ENCODE measurements around the gene GLIS2. TPM values are rescaled to one million over a fixed set of nuclear protein-coding genes. Genes with fewer than 3 reads are reported as not detected.

Gene GLIS2
- total RNA-seq, result 10 to 100 TPM in 8 of 10 donors, 1 to 10 TPM in 2; 9.0 to 16.9 (median 14.9) TPM
- polyA plus RNA-seq, result 10 to 100 TPM in 1 of 2 donors, 1 to 10 TPM in 1; 6.9 to 13.1 TPM
- long read RNA-seq, donor 1, partial matches to known transcripts, result 0 of 7 reads
- long read RNA-seq, donor 1, other reads (novel, unspliced or antisense), result 7 of 7 reads
- long read RNA-seq, donor 2, partial matches to known transcripts, result 14 of 16 reads
- long read RNA-seq, donor 2, other reads (novel, unspliced or antisense), result 2 of 16 reads
- long read RNA-seq, donor 3, partial matches to known transcripts, result 21 of 22 reads
- long read RNA-seq, donor 3, other reads (novel, unspliced or antisense), result 1 of 22 reads

GRCh38 chr16:4315186-4316107 is at the start of gene GLIS2:
Gene GLIS2, plus strand, starts transcription at chr16:4316067. Its CDS starts 16,214 bp downstream, at chr16:4332281.
- peaks cover 0 to 44% (median 0%) of the 10 kb centered on the region in 7 donors for H3K27me3 ChIP-seq
- no peaks in the 10 kb centered on the region for H3K9me3 ChIP-seq
- H3K36me3 ChIP-seq, result no peaks in the 10 kb centered on the region
- ATAC-seq, result peak; percentile 59 to 87 (median 72)
- peak within 1 kb of the TSS; percentile 56 to 93 (median 72) for H3K4me3 ChIP-seq
- intact Hi-C loops (cut with DNase I), result no loop called here
- peak within 1 kb of the TSS; percentile 84 to 98 (median 88) for H3K27ac ChIP-seq
- DNase-seq, result peak; percentile 71 to 76
- peaks cover 35 to 61% (median 58%) of the 10 kb centered on the region in 9 donors for H3K4me1 ChIP-seq
- TF ChIP-seq CTCF (IDR thresholded peaks at IDR 0.05), result no peak
- 0 to 1% methylated on average over 45 to 99 of the region's 115 CpGs for WGBS, 2 donors

DNA sequence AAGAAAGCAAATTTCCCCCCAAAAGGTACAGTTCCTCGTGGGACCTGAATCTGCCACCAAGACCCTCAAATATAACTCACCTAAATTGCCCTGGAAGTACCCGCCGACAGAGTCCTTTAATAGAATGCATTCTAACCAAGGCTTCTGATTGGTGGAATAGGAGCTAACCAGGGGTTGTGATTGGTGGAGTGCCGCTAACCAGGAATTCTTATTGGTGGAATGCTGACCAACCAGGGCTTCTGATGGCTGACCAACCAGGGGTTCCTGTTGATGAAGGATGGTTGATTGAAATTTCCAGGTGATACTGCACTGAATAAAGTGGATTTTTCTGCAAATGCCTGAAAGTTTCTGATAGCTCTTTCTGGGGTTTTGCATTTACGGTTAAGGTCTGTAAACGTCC is 49.5 kb upstream of the GLIS2 start:
- H3K27ac ChIP-seq, result peak overlapping the region in 2 of 10 donors; percentile 15 to 40
- H3K4me1 ChIP-seq, result peaks cover 4 to 40% (median 22%) of the 10 kb centered on the region in 9 donors
- H3K4me3 ChIP-seq, result no peak overlapping the region
- 93 to 94% methylated on average over 6 of the region's 6 CpGs for WGBS, 2 donors
- intact Hi-C loops (cut with DNase I), result no loop called here
- DNase-seq, result no peak
- no peak for TF ChIP-seq CTCF (IDR thresholded peaks at IDR 0.05)
- ATAC-seq, result no peak
- H3K27me3 ChIP-seq, result no peaks in the 10 kb centered on the region
- H3K9me3 ChIP-seq, result no peaks in the 10 kb centered on the region
- peaks cover 0 to 12% (median 4%) of the 10 kb centered on the region in 9 donors for H3K36me3 ChIP-seq

GRCh38 chr16:4270091-4270490 is 45.8 kb upstream of the GLIS2 start:
- no peaks in the 10 kb centered on the region for H3K27me3 ChIP-seq
- H3K4me1 ChIP-seq, result peaks cover 0 to 39% (median 21%) of the 10 kb centered on the region in 9 donors
- H3K4me3 ChIP-seq, result no peak overlapping the region
- TF ChIP-seq CTCF (IDR thresholded peaks at IDR 0.05), result no peak
- intact Hi-C loops (cut with DNase I), result loop anchor here in 4 of 10 donors (5.0 kb wide), 2 partner anchors 52 to 57 kb away; no protein-coding TSS in a partner anchor
- H3K36me3 ChIP-seq, result no peaks in the 10 kb centered on the region
- DNase-seq, result no peak
- no peaks in the 10 kb centered on the region for H3K9me3 ChIP-seq
- WGBS, 2 donors, result 84 to 89% methylated on average over 5 of the region's 5 CpGs
- ATAC-seq, result no peak
- no peak overlapping the region for H3K27ac ChIP-seq

GRCh38 chr16:4270595-4270994 is 45.3 kb upstream of the GLIS2 start:
- DNase-seq, result no peak
- H3K27ac ChIP-seq, result peak overlapping the region in 6 of 10 donors; percentile 72 to 97 (median 91)

More at GRCh38 chr16:4270595-4270994, 45.3 kb upstream of the GLIS2 start:
- Histone ChIP-seq H3K36me3 (no peaks in the 10 kb centered on the region), H3K4me1 (peaks cover 0 to 34% (median 21%) of the 10 kb centered on the region in 9 donors), H3K27me3 (no peaks in the 10 kb centered on the region), H3K4me3 (peak overlapping the region in 6 of 10 donors; percentile 71 to 96 (median 84)), H3K9me3 (no peaks in the 10 kb centered on the region)
- intact Hi-C loops (cut with DNase I), result loop anchor here in 4 of 10 donors (5.0 kb wide), 2 partner anchors 52 to 57 kb away; no protein-coding TSS in a partner anchor
- no peak for ATAC-seq
- no peak for TF ChIP-seq CTCF (IDR thresholded peaks at IDR 0.05)
- 92% methylated on average over 7 of the region's 7 CpGs for WGBS, 2 donors

All from heart right ventricle (tissue), 16 donors.